Fibroblast of skin of left biceps (primary cell): ENCODE data around the gene MPP3.

ENCODE experiments used
- DNase-seq, 2 experiments: peaks; one replicate each; pipeline ENCODE4 v3.0.0-alpha.2; 2013; ENCODE audit warnings: low read depth in 2 of 2

MPP3 gene

DNA sequence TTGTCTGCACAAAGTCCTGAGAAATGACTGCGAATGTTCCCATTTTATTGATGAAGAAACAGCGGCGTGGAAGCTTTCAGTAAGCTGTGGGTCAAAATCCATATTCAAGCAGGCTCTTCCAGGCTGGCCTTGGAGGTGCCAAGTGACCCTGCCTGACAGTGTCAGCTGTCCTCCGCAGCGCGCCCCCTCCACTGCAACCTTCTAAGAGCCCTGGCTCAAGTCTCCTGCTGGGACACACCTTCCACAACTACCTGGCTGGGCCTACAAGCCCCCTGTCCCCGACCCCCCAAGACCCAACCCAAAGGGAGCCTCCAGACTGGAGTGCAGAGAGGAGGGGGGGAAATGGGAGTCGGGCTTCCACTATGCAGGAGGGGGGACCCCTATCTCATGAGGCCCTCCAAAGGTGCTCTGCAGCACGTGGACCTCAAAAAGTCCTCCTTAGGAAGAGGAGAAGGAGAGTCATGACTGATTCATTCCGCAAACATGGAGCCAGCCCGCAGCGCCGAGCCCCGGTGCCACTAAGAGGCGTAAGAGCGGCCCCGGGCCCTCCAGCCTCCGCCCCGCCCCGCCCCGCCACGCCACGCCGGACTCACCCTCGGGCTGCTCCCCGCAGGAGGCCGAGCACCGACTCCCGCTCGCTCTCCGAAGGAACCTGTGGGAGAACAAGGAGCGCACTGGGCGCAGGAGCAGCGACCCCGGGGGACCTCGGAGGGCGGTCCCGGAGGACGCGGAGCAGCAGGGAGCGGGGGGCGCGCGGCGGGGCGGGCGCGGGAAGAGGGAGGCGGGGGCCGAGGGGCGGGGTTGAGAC, 574 bp downstream of the MPP3 start:
- DNase-seq = peak; percentile 18 to 19

DNA sequence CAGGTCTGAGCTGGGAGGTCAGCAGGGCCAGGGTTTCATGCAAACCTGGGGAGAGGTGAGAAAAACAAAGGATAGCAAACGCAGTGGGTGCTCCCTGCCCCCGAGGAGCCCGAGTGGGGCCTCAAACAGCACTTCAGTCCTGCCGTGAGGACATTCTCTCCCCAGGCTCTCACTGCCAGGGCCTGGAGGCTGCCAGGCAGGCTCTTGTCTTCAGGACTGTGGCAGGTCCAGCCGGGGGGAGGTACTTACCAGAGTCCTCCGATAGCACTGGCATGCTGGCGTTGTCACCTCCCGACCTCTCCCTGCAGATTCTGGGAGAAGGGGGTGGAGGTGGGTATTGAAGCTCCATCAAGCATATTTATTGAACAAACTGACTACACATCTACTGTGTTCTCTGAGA, 1.3 kb downstream of the MPP3 start:
- DNase-seq = no peak

DNA sequence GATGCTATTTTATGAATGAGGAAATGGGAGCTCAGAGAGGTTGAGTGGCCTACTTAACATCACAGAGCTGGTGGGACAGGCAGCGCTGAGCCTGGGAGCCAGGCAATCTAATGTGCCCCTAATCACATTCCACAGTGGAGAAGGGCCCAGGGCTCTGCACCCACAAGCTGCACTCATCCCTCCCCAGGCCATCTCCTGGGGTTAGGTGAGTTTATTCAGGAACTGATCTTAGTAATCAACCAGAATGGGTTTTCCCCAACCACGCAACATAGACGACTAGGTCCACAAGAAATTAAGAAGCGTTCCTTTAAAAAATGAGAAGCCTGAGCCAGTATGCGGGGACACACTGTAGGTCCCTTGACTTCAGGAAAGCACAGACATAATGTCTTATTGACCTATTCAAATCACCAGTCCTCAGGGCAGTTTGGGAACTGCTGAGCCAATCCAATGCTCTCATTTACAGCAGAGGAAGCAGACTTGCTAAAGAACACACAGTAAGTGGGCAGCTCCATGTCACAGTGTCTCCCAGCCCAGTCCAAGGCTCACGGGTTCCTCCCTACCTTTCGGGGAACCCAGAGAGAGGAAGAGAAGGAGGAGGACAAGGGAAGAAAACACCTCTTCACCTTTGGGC, 2.3 kb downstream of the MPP3 start:
- DNase-seq = no peak

DNA sequence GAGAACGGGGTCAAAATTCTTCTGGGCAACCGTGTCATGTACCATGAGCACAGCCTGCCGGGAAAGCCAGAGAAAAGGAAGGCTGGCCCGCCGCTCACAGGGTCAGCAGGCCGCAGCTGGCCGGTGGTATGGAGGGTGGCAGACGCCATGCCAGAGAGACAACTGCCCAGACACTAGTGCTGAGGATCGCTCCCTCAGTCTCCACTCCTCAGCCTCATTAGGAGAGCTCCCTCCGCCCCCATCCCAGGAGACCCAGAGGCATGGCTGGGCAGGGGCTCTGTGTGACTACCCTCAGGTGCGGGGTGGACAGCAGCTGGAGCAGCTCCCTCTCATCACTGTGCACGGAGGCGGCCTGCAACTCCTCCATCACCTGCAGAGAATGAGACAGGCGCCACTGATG, 3.2 kb downstream of the MPP3 start:
- no peak for DNase-seq

DNA sequence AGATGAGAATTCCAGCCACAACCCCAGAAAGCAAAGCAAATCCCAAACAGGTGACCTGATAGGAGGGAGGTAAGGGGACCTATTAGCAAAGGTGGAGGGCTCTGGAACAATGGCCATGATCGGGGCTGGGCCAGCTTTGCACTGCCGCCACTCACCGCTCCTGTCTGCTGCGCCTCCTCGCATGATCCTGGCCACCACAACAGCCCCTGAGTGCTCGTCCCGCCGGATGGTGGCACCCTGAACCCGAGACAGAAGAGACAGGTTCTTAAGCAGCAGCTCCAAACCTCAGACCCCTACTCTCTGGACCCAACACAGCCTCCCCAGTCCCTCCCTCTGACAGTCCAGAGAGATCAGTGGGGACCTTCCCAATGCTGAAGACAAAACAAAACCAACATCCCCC, 5.3 kb downstream of the MPP3 start:
- DNase-seq = no peak

DNA sequence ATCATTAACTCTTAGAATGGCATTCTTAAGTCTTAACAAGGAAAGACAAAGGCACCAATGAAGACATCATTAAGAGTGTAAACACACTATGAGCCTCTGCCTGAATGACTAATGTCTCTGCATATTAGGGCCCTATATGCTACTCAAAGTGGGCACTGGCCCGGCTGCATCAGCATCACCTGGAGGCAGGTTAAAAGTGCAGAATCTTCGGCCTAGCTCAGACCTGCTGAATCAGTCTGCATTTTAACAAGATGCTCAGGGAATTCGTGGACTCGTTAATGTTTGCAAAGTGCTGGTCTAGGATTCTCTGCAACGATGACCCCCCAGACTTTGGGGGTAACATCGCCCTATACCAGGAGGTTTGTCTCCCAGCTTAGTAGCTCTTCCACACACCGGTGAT, 6.7 kb downstream of the MPP3 start:
- no peak for DNase-seq

DNA sequence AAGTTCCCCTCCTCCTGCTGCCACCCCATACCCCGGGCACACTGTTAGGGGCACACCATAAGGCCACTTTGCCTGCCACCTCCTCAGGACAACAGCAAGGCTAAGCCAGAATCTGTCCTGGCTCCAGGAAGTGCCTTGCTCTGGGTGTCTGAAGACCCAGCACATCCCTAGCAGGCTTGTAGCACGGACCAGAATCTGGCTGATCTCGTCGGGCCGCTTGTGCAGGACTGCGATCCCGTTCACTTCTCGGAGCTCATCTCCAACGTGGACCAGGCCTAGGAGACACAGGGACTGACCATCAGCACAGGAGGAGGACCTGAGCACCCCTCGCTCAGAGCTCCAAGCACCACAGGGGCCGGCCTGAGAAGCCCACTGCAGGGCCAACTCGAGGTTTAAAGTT, 7.4 kb downstream of the MPP3 start:
- DNase-seq = no peak

DNA sequence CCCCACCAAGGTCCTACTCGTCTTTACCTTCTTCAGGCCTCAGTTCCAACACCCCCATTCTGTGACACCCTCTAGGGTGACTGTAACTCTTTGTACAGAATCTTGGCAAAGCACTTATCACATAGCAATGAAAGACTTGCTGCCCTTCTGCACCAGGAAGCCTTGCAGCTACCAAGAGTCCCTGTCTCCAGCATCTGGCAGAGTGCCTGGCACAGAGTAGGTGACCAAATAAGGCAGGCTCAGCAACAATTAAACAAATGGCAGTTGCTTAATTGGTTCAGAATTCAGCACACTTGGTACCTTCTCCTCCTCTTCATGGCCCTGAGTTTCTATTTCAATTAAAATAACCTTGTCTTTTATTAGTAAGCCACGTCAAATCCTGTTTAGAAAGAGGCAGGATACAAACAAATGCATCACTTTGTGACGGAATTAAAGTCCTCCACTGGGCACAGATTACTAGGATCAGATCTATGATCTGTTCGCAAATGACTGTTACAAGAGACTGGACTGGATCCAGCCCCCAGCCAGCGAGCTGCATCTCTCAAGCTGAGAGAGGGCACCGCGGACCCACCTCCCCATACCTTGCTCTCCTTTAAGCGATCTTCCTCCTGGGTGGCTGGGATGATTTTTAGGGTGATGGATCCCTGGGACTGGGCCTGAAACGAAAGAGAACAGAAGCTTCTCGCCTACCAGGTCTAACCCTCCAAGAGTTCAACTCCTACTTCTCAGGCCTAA, 9.4 kb downstream of the MPP3 start:
- no peak for DNase-seq

DNA sequence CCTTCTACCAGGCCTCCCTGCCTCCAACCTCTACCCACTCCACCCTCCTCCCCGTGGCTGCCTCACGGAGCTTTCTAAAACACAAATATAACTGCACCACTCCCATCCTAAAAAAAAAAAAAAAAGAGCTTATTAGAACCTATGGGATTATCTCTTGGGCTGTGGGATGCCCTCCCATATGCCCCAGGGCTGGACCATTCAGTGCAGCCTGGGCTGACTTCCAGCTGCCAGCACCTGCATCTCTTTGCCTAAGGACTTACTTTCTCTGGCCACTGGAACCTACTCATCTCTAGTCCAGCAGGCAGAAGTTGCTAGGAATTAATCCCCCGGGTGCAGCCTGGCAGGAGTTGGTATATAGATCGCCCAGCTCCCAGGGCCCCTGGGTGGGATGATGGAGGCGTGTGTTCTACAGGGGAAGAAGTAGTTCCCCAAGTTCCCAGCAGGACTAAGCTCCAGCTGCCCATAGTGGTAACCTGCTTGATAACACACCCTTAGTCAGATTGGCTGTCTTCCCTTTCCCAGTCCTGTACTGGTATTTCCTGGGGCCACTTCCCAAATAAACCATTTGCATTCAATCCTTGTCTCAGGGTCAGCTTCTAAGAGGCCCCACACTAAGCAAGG, 10.3 kb downstream of the MPP3 start:
- no peak for DNase-seq

DNA sequence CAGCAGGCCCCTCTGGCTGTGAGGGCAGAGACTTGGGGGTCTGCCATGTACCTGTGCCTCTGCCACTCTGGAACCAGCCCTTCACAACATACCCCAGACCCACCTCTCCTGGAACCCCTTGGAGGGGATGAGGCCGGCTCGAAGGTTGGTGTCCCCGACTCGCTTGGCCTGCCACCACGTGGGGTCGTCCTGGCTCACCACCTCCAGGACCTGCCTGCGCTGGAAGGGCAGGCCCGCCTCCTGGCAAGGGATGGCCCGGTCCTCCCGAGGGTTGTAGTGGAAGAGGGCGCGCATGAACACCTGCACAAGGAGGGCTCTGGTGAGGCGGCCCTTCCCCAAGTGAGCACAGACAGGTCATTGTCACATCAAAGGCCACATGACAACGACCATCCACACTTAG, 12.2 kb downstream of the MPP3 start:
- DNase-seq = no peak

DNA sequence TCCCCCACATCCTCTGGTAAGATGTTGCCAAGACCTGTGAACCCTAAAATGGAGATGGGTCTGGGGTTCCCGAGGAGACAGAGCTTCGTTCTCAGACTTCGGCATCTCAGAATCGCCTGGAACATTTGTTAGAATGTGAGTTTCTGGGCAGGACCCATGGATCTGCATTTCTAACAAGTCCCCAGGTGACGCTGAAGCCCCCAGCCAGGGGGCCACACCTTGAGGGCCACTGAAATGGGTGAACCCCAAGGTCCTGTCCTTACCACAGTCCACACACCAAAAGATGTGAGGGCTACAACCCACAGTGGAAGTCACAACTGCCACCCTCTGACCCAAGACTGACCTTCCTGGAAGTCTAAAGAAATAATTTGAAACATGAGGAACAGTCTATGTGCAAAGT, 14.0 kb downstream of the MPP3 start:
- no peak for DNase-seq

DNA sequence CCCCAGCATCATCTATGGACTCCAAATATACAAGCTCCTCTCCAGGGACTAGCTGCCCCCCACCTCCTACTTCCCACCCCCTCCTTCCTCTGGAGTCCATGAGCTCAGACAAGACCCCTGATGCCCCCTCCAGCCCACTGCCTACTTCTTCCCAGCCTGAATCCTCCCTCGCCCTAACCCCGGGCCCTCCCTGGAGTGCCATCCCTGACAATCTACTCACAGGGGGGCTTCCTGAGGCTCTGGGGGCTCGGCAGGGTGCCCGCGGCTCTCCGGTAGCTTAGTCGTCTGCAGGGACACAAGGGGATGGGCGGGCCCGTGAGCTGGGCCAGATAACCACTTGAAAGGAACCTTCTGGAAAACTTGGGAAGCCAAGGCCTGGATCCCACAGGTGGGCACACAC, 15.1 kb downstream of the MPP3 start:
- no peak for DNase-seq

DNA sequence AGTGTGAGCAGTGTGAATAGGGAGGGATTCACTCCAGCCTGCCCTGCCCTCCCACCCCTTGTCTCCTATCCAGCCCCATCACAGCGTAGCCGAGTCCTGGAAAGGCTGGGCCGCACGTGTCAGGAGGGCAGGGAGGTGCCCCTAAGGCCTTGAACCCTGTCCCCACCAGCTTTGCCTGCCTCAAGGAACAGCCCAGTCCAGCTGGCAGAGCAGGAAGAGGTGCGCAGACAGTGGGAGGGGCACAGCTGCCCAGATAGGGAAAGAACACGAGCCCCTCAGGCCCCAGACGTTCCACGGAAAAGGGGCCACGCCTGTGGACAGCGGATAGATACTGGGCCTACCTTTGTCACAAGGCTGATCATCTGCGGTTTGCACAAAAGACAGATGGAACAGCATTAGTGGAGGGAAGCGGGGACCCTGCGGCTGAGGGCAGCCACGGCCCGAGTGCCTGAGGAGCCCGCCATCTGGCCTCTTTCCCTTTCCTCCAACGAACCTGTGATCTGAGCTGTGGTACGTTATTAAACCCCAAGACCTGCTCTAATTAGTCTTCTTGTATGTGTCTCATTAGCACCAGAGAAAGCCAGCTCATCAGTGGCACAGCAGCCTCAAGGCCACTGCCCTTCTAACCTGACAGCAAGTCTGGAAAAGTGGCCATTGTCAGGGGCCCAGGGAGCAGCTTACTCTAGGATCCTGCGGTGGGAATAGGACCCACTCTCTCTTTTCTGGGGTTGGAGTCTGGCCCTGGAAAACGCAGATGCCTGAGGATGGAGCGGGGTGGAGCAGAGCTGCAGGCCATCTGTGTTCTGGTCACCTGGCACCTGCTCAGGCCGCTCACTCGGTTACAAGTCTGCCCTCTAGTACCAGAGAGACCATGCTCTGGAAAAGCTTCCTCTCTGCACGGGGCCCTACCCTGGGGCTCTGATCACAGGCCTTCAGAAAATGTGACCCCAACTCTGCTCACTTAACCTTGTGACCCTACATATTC, 16.3 kb downstream of the MPP3 start:
- DNase-seq = no peak

DNA sequence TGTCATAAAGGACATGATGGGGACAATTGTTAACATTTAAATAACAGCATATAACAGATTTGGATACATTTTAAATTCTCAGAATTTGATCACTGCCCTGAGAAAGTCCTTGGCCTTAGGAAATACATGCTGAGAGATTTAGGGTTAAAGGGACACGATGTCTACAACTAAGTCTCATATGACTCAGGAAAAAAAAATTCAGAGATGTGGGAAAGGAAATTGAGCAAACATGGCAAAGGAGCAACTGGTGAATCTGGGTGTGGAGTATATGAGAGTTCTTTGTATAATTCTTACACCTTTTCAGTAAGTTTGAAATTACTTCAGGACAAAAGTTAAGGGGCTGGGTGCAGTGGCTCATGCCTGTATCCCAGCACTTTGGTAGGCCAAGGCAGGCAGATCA, 18.2 kb downstream of the MPP3 start:
- DNase-seq = peak; percentile 24 to 30

DNA sequence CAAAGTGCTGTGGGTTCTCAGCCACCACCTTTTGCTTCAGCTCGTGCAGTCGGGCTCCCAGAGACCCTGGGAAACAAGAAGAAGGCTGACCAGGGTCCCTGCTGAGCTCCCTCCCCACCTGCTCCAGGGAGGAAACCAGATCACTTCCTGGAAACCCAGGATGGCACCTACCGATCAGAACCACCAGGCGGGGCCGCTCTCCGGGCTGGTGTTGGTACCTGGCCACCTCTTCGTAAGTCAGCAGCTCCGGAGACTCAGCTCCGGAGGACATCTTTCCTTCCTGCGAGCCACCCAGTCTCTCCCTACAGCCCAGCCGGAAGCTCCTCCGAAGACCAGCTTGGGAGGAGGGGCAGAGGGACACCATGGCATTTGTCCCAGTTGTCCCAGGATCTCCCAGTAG, 18.9 kb downstream of the MPP3 start:
- no peak for DNase-seq

DNA sequence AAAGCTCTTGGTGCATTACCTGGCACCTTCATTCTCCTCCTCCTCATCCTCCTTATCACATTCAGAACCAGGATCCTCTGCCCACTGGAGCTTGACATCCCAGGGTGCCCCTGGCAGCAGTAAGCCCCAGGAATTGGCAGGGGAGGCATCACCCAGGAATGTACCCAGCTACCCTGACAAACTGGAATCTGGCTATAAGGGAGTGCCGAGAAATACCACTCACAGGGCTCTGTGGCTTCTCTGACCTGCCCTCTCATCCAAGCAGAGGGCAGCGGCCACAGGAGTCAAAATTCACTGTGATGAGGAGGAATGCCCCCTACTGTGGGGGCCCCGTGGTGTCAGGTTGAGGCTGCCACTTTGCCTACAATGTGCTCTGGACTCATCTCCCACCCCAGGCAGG, 19.6 kb downstream of the MPP3 start:
- no peak for DNase-seq

DNA sequence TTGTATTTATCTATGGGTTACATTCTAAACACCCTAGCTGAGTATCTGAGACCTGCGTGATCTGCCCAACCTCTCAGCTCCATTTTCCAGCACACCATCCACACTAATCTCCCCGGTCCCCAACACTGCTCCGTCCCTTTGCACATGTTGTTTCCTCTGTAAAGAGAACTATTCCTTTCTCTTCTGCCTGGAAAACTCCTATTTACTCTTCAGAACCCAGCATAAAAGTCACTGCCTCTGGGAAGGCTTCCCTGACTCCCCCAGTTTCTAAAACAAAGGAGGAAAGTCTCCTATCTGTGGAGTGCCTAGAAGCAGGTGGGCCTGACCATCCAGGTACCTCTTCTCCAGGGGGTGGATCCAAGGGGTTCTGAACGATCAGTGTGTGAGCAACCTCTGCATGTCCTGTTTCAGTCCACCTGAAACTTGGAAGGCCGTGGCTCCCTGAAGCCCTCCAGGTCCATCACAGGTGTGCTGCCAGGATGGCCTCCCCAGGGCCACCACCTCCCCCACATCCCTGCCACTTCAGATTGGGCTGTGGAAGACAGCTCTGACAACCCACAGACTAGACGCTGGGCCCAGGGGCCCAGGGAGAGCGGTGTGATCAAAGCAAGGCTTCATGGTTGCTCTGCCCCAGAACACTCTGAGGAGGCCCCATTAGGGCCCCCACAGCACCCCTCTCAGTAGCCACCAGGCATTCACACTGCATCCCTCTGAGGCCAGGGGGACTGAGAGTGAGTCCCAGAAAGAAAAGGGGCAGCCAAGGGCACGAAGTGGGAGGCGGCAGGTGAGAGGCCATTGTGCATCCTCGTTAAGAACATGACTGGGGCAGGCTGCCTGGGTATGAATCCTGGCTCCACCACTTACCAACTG, 20.3 kb downstream of the MPP3 start:
- DNase-seq = no peak

DNA sequence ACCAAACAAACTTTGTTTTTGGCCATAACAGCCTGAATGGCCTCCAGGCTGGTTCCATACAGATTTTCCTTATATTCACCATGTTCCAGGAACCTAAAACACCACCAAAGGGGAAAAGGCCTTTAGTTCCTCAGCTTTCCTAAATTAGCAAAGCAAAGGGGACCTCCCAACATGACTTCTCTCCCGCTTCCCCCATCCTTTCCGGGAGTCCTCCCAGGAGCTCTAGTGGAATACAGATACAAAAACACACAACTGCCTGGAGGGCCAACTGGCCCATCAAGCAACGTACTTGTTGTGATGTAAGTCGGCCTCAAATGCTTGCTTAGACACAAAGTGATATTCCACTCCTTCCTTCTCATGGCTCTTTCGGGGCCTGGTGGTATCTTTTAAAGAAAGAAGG, 22.1 kb downstream of the MPP3 start:
- DNase-seq = no peak

DNA sequence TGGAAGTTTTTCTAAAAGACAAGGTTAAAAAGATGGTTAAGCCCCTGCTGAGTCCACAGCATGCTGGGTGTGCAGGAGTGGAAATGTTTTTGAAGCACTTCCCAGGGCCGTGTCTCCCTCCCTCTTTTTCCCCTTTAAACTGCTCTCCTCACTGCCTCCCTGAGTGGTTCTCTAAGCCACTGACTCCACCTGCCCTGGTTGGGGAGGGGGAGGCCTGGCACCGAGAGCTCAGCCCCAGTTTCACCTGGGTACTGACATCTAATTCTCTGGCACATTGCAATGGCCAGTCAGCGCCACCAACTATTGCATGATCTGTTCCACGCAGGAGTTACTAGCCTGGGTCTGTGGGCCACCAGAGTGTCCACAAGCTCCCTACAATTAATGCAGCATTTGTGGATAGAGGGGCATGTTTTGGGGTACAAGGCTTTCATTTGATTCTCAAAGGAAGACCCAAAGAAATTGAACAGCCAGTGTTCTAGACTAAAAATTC, 22.7 kb downstream of the MPP3 start:
- no peak for DNase-seq

DNA sequence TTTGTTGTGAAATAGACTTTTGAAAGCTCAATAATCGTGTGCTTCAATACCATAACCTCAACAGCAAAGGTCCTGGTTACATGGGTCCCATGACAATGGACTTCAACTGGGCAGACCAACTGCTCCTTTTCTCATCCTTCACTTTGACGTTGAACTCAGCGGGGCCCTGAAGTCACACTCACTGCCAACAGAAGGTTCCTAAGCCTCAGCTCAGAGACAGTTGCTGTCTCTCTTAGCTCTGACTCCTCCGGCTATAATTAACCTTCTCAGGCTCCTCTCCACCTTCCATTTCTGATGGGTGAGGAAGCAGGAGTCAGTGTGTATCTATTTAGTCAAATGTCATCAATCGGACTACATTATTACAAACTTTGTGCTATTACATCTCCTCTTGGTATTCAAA, 23.8 kb downstream of the MPP3 start:
- DNase-seq = no peak
